ENCODE measurements around the gene PGLYRP4.

PGLYRP4 gene

GRCh38 chr1:153374071-153374470, 25.4 kb upstream of the PGLYRP4 start:
- no peak for DNase-seq

GRCh38 chr1:153372571-153372970, 23.9 kb upstream of the PGLYRP4 start:
- no peak for DNase-seq

GRCh38 chr1:153371231-153371630, 22.6 kb upstream of the PGLYRP4 start:
- DNase-seq = no peak

- no peak for DNase-seq
These were observed 21.5 kb upstream of the PGLYRP4 start for GRCh38 chr1:153370146-153370545.

- DNase-seq = no peak
These were observed 19.9 kb upstream of the PGLYRP4 start for GRCh38 chr1:153368495-153368894.

- no peak for DNase-seq
These were observed 18.4 kb upstream of the PGLYRP4 start for GRCh38 chr1:153367090-153367489.

GRCh38 chr1:153366261-153366660, 17.6 kb upstream of the PGLYRP4 start:
- no peak for DNase-seq

- DNase-seq = no peak
These were observed 17.1 kb upstream of the PGLYRP4 start for GRCh38 chr1:153365696-153366095.

GRCh38 chr1:153364766-153365666, 16.4 kb upstream of the PGLYRP4 start:
- DNase-seq = no peak

- no peak for DNase-seq
These were observed 15.5 kb upstream of the PGLYRP4 start for GRCh38 chr1:153364156-153364555.

GRCh38 chr1:153363641-153364040, 15.0 kb upstream of the PGLYRP4 start:
- DNase-seq = no peak

GRCh38 chr1:153362187-153362775, 13.6 kb upstream of the PGLYRP4 start:
- DNase-seq = no peak

GRCh38 chr1:153361480-153362109, 13.0 kb upstream of the PGLYRP4 start:
- DNase-seq = no peak

GRCh38 chr1:153360592-153361479, 12.2 kb upstream of the PGLYRP4 start:
- no peak for DNase-seq

GRCh38 chr1:153360190-153360589, 11.5 kb upstream of the PGLYRP4 start:
- no peak for DNase-seq

GRCh38 chr1:153359241-153359640, 10.6 kb upstream of the PGLYRP4 start:
- no peak for DNase-seq

- DNase-seq = no peak
These were observed 10.0 kb upstream of the PGLYRP4 start for GRCh38 chr1:153358691-153358975.

GRCh38 chr1:153357853-153358690, 9.4 kb upstream of the PGLYRP4 start, which contains the start of gene S100A9:
Gene S100A9 (plus strand): TSS chr1:153357854. CDS start chr1:153358284, 430 bp downstream.
- no peak for DNase-seq

GRCh38 chr1:153357076-153357852, 8.6 kb upstream of the PGLYRP4 start:
- no peak for DNase-seq

- DNase-seq = no peak
These were observed 7.9 kb upstream of the PGLYRP4 start for GRCh38 chr1:153356392-153357075.
